ENCODE results near the gene PCDH18. TPM values are rescaled to one million over a fixed set of nuclear protein-coding genes. Genes with fewer than 3 reads are reported as not detected.

PCDH18 gene
- total RNA-seq, 1 donor from 2014 or later, result 14.8 TPM

GRCh38 chr4:137536789-137537561 is 4.7 kb upstream of the PCDH18 start:
- H3K27ac Mint-ChIP-seq (ENCODE audit: unreplicated experiment), result no peak overlapping the region
- H3K27me3 Mint-ChIP-seq (ENCODE audit: unreplicated experiment), result no peaks in the 10 kb centered on the region
- DNase-seq (ENCODE audit: low spot score), result no peak
- no peak for TF ChIP-seq CTCF (IDR thresholded peaks at IDR 0.05; ENCODE audit: unreplicated experiment)
- no peaks in the 10 kb centered on the region for H3K9me3 Mint-ChIP-seq (ENCODE audit: unreplicated experiment)
- H3K36me3 Mint-ChIP-seq (ENCODE audit: low read depth, unreplicated experiment), result no peaks in the 10 kb centered on the region
- H3K4me3 Mint-ChIP-seq (ENCODE audit: unreplicated experiment), result no peak overlapping the region
- peaks cover 15% of the 10 kb centered on the region for H3K4me1 Mint-ChIP-seq (ENCODE audit: unreplicated experiment)

- H3K27me3 Mint-ChIP-seq (ENCODE audit: unreplicated experiment), result peaks cover under 1% of the 10 kb centered on the region
- no peaks in the 10 kb centered on the region for H3K9me3 Mint-ChIP-seq (ENCODE audit: unreplicated experiment)
- no peak overlapping the region for H3K4me3 Mint-ChIP-seq (ENCODE audit: unreplicated experiment)
- H3K4me1 Mint-ChIP-seq (ENCODE audit: unreplicated experiment), result peaks cover 11% of the 10 kb centered on the region
- H3K27ac Mint-ChIP-seq (ENCODE audit: unreplicated experiment), result no peak overlapping the region
- no peak for TF ChIP-seq CTCF (IDR thresholded peaks at IDR 0.05; ENCODE audit: unreplicated experiment)
- no peak for DNase-seq (ENCODE audit: low spot score)
- H3K36me3 Mint-ChIP-seq (ENCODE audit: low read depth, unreplicated experiment), result no peaks in the 10 kb centered on the region
These were observed 3.4 kb upstream of the PCDH18 start for GRCh38 chr4:137535718-137536117.

- no peak for DNase-seq (ENCODE audit: low spot score)
- H3K36me3 Mint-ChIP-seq (ENCODE audit: low read depth, unreplicated experiment), result peaks cover 2% of the 10 kb centered on the region
- peaks cover 3% of the 10 kb centered on the region for H3K27me3 Mint-ChIP-seq (ENCODE audit: unreplicated experiment)
- no peak for TF ChIP-seq CTCF (IDR thresholded peaks at IDR 0.05; ENCODE audit: unreplicated experiment)
- no peaks in the 10 kb centered on the region for H3K9me3 Mint-ChIP-seq (ENCODE audit: unreplicated experiment)
- peaks cover 15% of the 10 kb centered on the region for H3K4me1 Mint-ChIP-seq (ENCODE audit: unreplicated experiment)
- no peak overlapping the region for H3K4me3 Mint-ChIP-seq (ENCODE audit: unreplicated experiment)
- H3K27ac Mint-ChIP-seq (ENCODE audit: unreplicated experiment), result no peak overlapping the region
These were observed 2.2 kb upstream of the PCDH18 start for GRCh38 chr4:137534516-137534915.

GRCh38 chr4:137533855-137534254 is 1.6 kb upstream of the PCDH18 start:
- H3K36me3 Mint-ChIP-seq (ENCODE audit: low read depth, unreplicated experiment), result peaks cover 5% of the 10 kb centered on the region
- H3K27me3 Mint-ChIP-seq (ENCODE audit: unreplicated experiment), result peaks cover 3% of the 10 kb centered on the region
- no peak overlapping the region for H3K4me3 Mint-ChIP-seq (ENCODE audit: unreplicated experiment)
- H3K27ac Mint-ChIP-seq (ENCODE audit: unreplicated experiment), result no peak overlapping the region
- H3K9me3 Mint-ChIP-seq (ENCODE audit: unreplicated experiment), result no peaks in the 10 kb centered on the region
- peaks cover 18% of the 10 kb centered on the region for H3K4me1 Mint-ChIP-seq (ENCODE audit: unreplicated experiment)
- DNase-seq (ENCODE audit: low spot score), result no peak
- TF ChIP-seq CTCF (IDR thresholded peaks at IDR 0.05; ENCODE audit: unreplicated experiment), result no peak

- Mint-ChIP-seq H3K27me3 (ENCODE audit: unreplicated experiment) (peaks cover 3% of the 10 kb centered on the region), H3K36me3 (ENCODE audit: low read depth, unreplicated experiment) (peaks cover 11% of the 10 kb centered on the region), H3K27ac (ENCODE audit: unreplicated experiment) (no peak overlapping the region), H3K9me3 (ENCODE audit: unreplicated experiment) (no peaks in the 10 kb centered on the region), H3K4me1 (ENCODE audit: unreplicated experiment) (peaks cover 18% of the 10 kb centered on the region), H3K4me3 (ENCODE audit: unreplicated experiment) (no peak overlapping the region)
- no peak for TF ChIP-seq CTCF (IDR thresholded peaks at IDR 0.05; ENCODE audit: unreplicated experiment)
- DNase-seq (ENCODE audit: low spot score), result no peak
These were observed 559 bp upstream of the PCDH18 start for GRCh38 chr4:137532869-137533236.
